ENCODE measurements around the gene KLHDC4. TPM values are rescaled to one million over a fixed set of nuclear protein-coding genes. Genes with fewer than 3 reads are reported as not detected.

KLHDC4 gene
- total and polyA plus RNA-seq, 2 experiments from 2014 or later: 23.0 to 41.1 TPM

GRCh38 chr16:87709677-87710076, 56.1 kb downstream of the KLHDC4 start:
- Histone ChIP-seq H3K4me3 (no peak overlapping the region), H4K20me1 (replicated peaks; ENCODE audit: insufficient read depth) (no peaks in the 10 kb centered on the region; the same call in none of the 2 replicates), H3K79me2 (replicated peaks; ENCODE audit: insufficient read depth) (peaks cover 13% of the 10 kb centered on the region), H2AFZ (no peak overlapping the region), H3K27ac (ENCODE audit: low read depth) (no peak overlapping the region), H3K4me1 (ENCODE audit: insufficient read depth) (no peaks in the 10 kb centered on the region), H3K36me3 (ENCODE audit: insufficient read depth) (no peaks in the 10 kb centered on the region), H3K27me3 (ENCODE audit: insufficient read depth) (no peaks in the 10 kb centered on the region), H3F3A (replicated peaks; ENCODE audit: low read depth) (no peaks in the 10 kb centered on the region), H3K9me2 (ENCODE audit: insufficient read depth) (no peaks in the 10 kb centered on the region), H3K4me2 (no peak overlapping the region)
- Mint-ChIP-seq H3K36me3 (ENCODE audit: low read depth) (peaks cover 44% of the 10 kb centered on the region), H3K27ac (no peak overlapping the region), H3K4me3 (no peak overlapping the region), H3K4me1 (peaks cover 19% of the 10 kb centered on the region), H3K9me3 (no peaks in the 10 kb centered on the region), H3K27me3 (ENCODE audit: insufficient read depth, low read depth, poor library complexity) (peaks cover 5% of the 10 kb centered on the region)
- TF ChIP-seq EZH2 (IDR thresholded peaks at IDR 0.05; ENCODE audit: low read depth, unreplicated experiment) (no peak), NANOG (IDR thresholded peaks at IDR 0.05; ENCODE audit: borderline replicate concordance) (no peak)
- ATAC-seq (no peak), DNase-seq (ENCODE audit: low spot score) (no peak)

GRCh38 chr16:87708881-87709638, 56.7 kb downstream of the KLHDC4 start:
- H4K20me1 ChIP-seq (replicated peaks; ENCODE audit: insufficient read depth): no peaks in the 10 kb centered on the region; the same call in none of the 2 replicates
- no peaks in the 10 kb centered on the region for H3K36me3 ChIP-seq (ENCODE audit: insufficient read depth)
- H3K27ac ChIP-seq (ENCODE audit: low read depth): no peak overlapping the region
- no peaks in the 10 kb centered on the region for H3F3A ChIP-seq (replicated peaks; ENCODE audit: low read depth)
- no peaks in the 10 kb centered on the region for H3K4me1 ChIP-seq (ENCODE audit: insufficient read depth)
- H3K79me2 ChIP-seq (replicated peaks; ENCODE audit: insufficient read depth): peaks cover 13% of the 10 kb centered on the region
- H3K4me3 ChIP-seq: no peak overlapping the region
- H3K27me3 ChIP-seq (ENCODE audit: insufficient read depth): no peaks in the 10 kb centered on the region
- Mint-ChIP-seq H3K4me1 (peaks cover 21% of the 10 kb centered on the region), H3K36me3 (ENCODE audit: low read depth) (peaks cover 42% of the 10 kb centered on the region), H3K4me3 (no peak overlapping the region), H3K27me3 (ENCODE audit: insufficient read depth, low read depth, poor library complexity) (peaks cover 5% of the 10 kb centered on the region), H3K27ac (no peak overlapping the region), H3K9me3 (no peaks in the 10 kb centered on the region)
- no peak for DNase-seq (ENCODE audit: low spot score)
- H3K9me2 ChIP-seq (ENCODE audit: insufficient read depth): no peaks in the 10 kb centered on the region
- no peak overlapping the region for H2AFZ ChIP-seq
- H3K4me2 ChIP-seq: no peak overlapping the region
- no peak for TF ChIP-seq JUNB (IDR thresholded peaks at IDR 0.05; ENCODE audit: unreplicated experiment)
- no peak for TF ChIP-seq REST (IDR thresholded peaks at IDR 0.05; ENCODE audit: unreplicated experiment)
- TF ChIP-seq EZH2phosphoT487 (IDR thresholded peaks at IDR 0.05; ENCODE audit: unreplicated experiment): no peak
- no peak for TF ChIP-seq CREB1 (CRISPR knock-in tag; IDR thresholded peaks at IDR 0.05; ENCODE audit: low read depth)
- no peak for TF ChIP-seq NANOG (IDR thresholded peaks at IDR 0.05; ENCODE audit: borderline replicate concordance)
- no peak for TF ChIP-seq ETS1 (IDR thresholded peaks at IDR 0.05)
- no peak for TF ChIP-seq ZNF331 (CRISPR knock-in tag; IDR thresholded peaks at IDR 0.05; ENCODE audit: low read depth)
- no peak for ATAC-seq

All from GM23338 (cell line).